Measurements from ENCODE around the gene ESF1.
"Not testable (repeated sequence)": the region's sequence is repeated elsewhere in the genome, so short reads cannot be mapped to it uniquely, and the experiment has no call there.

The ESF1 gene

GRCh38 chr20:13791540-13792459 lies 7.1 kb upstream of the ESF1 start:
- DNase-seq = no peak
- in situ Hi-C loops (cut with MboI; ENCODE audit: low pct_unique_long_range_greater_than_20kb, low sequenced_read_pairs) = no loop called here

- in situ Hi-C loops (cut with MboI; ENCODE audit: low pct_unique_long_range_greater_than_20kb, low sequenced_read_pairs) = no loop called here
- no peak for DNase-seq
Observed at GRCh38 chr20:13790708-13791107, 6.0 kb upstream of the ESF1 start.

GRCh38 chr20:13788167-13788834 lies 3.6 kb upstream of the ESF1 start:
- DNase-seq = peak; percentile 57
- in situ Hi-C loops (cut with MboI; ENCODE audit: low pct_unique_long_range_greater_than_20kb, low sequenced_read_pairs) = no loop called here

GRCh38 chr20:13786143-13786828 lies 1.6 kb upstream of the ESF1 start:
- in situ Hi-C loops (cut with MboI; ENCODE audit: low pct_unique_long_range_greater_than_20kb, low sequenced_read_pairs) = no loop called here
- no peak for DNase-seq

GRCh38 chr20:13784271-13784892 lies 337 bp downstream of the ESF1 start:
- no peak for DNase-seq
- in situ Hi-C loops (cut with MboI; ENCODE audit: low pct_unique_long_range_greater_than_20kb, low sequenced_read_pairs) = no loop called here

GRCh38 chr20:13783528-13783927 lies 1.2 kb downstream of the ESF1 start:
- in situ Hi-C loops (cut with MboI; ENCODE audit: low pct_unique_long_range_greater_than_20kb, low sequenced_read_pairs) = no loop called here
- DNase-seq = no peak

GRCh38 chr20:13778827-13779226 lies 5.9 kb downstream of the ESF1 start:
- DNase-seq = no peak
- in situ Hi-C loops (cut with MboI; ENCODE audit: low pct_unique_long_range_greater_than_20kb, low sequenced_read_pairs) = no loop called here

GRCh38 chr20:13777171-13777601 lies 7.5 kb downstream of the ESF1 start:
- in situ Hi-C loops (cut with MboI; ENCODE audit: low pct_unique_long_range_greater_than_20kb, low sequenced_read_pairs) = no loop called here
- DNase-seq = no peak

- no peak for DNase-seq
- in situ Hi-C loops (cut with MboI; ENCODE audit: low pct_unique_long_range_greater_than_20kb, low sequenced_read_pairs) = no loop called here
Observed at GRCh38 chr20:13775867-13776266, 8.9 kb downstream of the ESF1 start.

- in situ Hi-C loops (cut with MboI; ENCODE audit: low pct_unique_long_range_greater_than_20kb, low sequenced_read_pairs) = no loop called here
- DNase-seq = no peak
Observed at GRCh38 chr20:13772529-13772928, 12.2 kb downstream of the ESF1 start.

- in situ Hi-C loops (cut with MboI; ENCODE audit: low pct_unique_long_range_greater_than_20kb, low sequenced_read_pairs) = no loop called here
- DNase-seq = peak; percentile 49
Observed at GRCh38 chr20:13771853-13772453, 12.8 kb downstream of the ESF1 start.

GRCh38 chr20:13770141-13770540 lies 14.6 kb downstream of the ESF1 start:
- no peak for DNase-seq
- in situ Hi-C loops (cut with MboI; ENCODE audit: low pct_unique_long_range_greater_than_20kb, low sequenced_read_pairs) = no loop called here

GRCh38 chr20:13765868-13766416 lies 18.8 kb downstream of the ESF1 start:
- no peak for DNase-seq
- in situ Hi-C loops (cut with MboI; ENCODE audit: low pct_unique_long_range_greater_than_20kb, low sequenced_read_pairs) = no loop called here

- DNase-seq = no peak
- in situ Hi-C loops (cut with MboI; ENCODE audit: low pct_unique_long_range_greater_than_20kb, low sequenced_read_pairs) = no loop called here
Observed at GRCh38 chr20:13765299-13765698, 19.4 kb downstream of the ESF1 start.

- DNase-seq; in situ Hi-C loops (cut with MboI; ENCODE audit: low pct_unique_long_range_greater_than_20kb, low sequenced_read_pairs): not testable (repeated sequence)
Observed at GRCh38 chr20:13760451-13760946, 24.2 kb downstream of the ESF1 start.

GRCh38 chr20:13758884-13759283 lies 25.8 kb downstream of the ESF1 start:
- DNase-seq = no peak
- in situ Hi-C loops (cut with MboI; ENCODE audit: low pct_unique_long_range_greater_than_20kb, low sequenced_read_pairs) = no loop called here

GRCh38 chr20:13756551-13756950 lies 28.2 kb downstream of the ESF1 start:
- in situ Hi-C loops (cut with MboI; ENCODE audit: low pct_unique_long_range_greater_than_20kb, low sequenced_read_pairs) = no loop called here
- DNase-seq = no peak

- DNase-seq = no peak
- in situ Hi-C loops (cut with MboI; ENCODE audit: low pct_unique_long_range_greater_than_20kb, low sequenced_read_pairs) = no loop called here
Observed at GRCh38 chr20:13755809-13756208, 28.9 kb downstream of the ESF1 start.
